ENCODE measurements around the gene UNC119B.
"Not testable (repeated sequence)": the region's sequence is repeated elsewhere in the genome, so short reads cannot be mapped to it uniquely, and the experiment has no call there.

The UNC119B gene

DNA sequence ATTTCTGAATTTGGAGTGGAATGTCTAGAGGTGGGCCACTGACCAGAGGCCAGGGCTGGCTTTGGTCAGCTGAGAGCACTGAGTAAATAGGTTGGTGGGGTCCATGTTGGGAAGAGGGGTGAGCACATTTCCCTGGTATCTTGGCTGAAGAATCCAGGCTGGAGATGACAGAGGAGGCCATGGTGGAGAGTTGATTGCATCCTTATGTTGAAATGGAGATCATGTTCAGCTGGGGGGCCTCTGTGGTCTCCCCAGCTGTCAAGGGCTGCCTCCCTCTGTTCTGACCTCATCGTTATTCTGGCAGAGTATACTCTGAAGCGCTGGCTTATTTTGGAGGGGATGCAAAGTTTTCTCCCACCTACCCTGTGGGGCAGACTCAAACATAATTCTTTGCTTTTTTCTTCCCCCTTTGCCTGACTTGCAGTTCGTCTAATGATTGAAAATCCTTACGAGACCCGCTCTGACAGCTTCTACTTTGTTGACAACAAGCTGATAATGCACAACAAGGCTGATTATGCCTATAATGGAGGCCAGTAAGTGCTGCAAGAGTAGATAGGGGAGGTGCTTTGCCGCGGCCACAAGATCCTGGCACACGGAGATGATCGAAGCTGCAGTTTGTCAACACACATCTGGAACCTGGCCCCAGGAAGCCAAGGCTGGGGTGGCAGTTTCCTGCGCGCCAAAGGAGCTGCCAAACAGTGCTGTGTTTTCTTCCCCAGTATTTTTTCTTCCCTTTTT, 9.4 kb downstream of the UNC119B start:
- no peak for DNase-seq (ENCODE audit: low read depth)

DNA sequence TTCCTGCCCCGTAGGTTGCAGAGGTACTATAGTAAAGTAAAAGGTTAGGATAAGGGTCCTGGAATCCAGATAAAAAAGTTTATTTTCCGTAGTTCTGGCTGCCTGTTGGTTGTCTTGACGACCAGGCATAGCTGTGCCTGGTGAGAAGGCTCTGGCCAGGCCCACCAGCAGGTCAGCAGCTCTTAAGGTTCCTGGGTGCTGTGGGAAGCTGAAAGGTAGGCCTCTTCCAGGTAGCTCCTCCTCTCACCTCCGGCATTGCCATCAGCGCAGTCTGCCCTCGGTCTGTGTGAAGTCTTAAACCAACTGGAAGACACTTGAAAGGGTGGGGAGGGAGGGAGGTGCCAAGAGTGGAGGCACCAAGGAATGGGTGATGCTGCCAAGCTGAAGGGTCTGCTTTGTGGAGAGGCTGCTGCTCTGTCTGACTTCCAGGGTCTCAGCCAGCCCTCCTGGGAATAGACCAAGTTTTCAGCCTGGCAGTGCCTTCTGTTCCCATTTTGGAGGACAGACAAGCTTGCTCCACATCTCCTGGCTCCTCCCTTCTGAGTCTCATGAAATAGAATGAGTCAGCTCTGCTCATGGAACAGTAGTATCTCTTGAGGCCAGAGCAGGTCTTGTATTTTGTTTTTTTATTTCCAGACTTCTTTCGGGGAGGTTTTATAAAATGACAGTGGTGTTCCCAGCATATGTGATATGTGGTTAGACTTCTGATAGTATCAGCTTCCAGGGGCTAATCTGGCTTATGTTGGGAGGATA, 10.2 kb downstream of the UNC119B start:
- DNase-seq (ENCODE audit: low read depth) = no peak

GRCh38 chr12:120720987-120721801, 10.9 kb downstream of the UNC119B start:
- DNase-seq (ENCODE audit: low read depth) = no peak

DNA sequence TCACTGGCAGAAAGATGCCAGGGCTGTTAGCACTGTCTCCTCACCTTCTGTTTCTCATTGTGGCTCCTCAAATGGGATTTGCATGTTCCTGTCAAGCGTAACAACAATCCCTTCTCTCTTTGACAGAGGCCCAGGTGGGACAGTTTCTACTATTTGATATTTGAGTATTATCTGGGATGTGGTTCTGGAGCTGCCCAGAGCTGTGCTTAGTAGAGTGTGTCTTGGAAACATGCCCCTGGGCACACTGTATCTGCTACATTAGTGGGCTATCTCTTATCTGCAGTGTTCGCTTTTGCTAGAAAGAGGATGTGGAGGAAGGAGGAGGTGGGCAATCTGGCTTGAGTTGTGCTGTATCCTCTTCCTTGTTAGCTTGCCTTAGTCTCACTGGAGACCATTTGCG, 11.6 kb downstream of the UNC119B start:
- DNase-seq (ENCODE audit: low read depth) = no peak

DNA sequence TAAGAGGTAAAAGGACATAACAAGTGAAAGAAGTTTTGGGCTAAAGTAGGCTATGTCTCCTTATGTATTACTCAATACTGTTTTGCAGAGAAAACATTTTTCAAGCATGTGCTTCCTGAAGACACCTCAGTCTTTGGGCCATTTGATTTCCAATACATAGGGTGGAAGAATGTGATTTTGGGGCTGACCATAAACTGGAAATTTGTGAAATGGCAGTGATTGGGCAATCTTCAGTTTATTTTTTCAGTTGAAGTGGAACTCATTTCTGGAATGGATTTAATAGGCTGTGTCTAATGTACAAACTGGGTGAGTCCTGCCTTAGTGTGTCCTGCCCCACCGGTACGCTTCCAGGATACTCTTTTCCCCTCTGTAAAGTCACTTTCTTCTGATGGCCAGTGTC, 12.5 kb downstream of the UNC119B start:
- no peak for DNase-seq (ENCODE audit: low read depth)

- DNase-seq (ENCODE audit: low read depth) = no peak
These were observed 14.5 kb downstream of the UNC119B start for GRCh38 chr12:120724720-120725119.

GRCh38 chr12:120725151-120725658, 14.9 kb downstream of the UNC119B start:
- no peak for DNase-seq (ENCODE audit: low read depth)

DNA sequence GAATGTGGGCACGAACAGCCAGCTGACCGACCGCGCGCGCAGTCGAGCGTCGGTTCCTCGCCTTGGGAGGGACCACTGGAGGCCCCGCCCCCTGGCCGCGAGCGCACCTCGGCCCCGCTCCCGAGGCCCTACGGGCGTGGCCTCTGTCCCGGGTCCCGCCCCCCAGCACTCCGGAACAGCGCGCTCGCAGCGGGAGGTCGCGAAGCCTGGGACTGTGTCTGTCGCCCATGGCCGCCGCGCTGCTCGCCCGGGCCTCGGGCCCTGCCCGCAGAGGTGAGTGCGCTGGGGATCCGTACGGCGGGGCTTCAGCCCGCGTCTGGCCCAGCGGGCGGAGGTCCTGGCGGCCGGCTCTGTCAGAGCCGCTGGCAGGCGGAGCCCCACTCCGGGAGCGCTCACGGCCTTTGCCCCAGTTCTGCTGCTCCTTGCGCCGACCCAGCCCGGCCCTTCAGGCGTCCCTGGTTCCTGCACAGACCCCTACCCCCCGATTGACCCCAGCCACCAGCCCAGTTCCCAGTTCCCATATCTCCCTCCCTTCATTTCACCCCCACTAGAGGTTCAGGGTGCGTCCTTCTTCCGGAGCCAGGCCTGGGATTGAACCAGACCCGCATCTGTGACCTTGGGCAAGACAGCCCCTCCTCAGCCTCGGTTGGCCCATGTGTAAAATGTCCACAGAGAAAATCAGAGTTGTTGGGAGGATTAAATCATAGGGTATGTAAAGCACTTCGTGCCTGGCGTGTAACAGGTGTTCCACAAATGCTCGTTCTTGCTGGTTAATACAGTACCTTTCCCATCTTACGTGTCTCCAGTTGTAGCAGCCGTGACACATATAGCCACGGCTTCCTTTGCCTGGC, 15.6 kb downstream of the UNC119B start, which contains the start of gene ACADS:
Gene ACADS (plus strand): TSS at position 168 of the 851 bp plus-strand sequence. CDS start 60 bp downstream, at position 228.
- peak; percentile 79 for DNase-seq (ENCODE audit: low read depth)

- no peak for DNase-seq (ENCODE audit: low read depth)
These were observed 16.2 kb downstream of the UNC119B start for GRCh38 chr12:120726510-120726793.

- no peak for DNase-seq (ENCODE audit: low read depth)
These were observed 16.7 kb downstream of the UNC119B start for GRCh38 chr12:120726961-120727360.

DNA sequence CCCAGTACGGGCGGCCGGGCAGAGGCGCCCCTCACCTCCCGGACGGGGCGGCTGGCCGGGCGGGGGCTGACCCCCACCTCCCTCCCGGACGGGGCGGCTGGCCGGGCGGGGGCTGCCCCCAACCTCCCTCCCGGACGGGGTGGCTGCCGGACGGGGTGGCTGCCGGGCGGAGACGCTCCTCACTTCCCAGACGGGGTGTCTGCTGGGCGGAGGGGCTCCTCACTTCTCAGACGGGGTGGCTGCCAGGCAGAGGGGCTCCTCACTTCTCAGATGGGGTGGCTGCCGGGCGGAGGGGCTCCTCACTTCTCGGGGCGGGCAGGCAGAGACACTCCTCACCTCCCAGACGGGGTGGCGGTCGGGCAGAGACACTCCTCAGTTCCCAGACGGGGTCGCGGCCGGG, 21.9 kb downstream of the UNC119B start:
- DNase-seq (ENCODE audit: low read depth) = not testable (repeated sequence)

DNA sequence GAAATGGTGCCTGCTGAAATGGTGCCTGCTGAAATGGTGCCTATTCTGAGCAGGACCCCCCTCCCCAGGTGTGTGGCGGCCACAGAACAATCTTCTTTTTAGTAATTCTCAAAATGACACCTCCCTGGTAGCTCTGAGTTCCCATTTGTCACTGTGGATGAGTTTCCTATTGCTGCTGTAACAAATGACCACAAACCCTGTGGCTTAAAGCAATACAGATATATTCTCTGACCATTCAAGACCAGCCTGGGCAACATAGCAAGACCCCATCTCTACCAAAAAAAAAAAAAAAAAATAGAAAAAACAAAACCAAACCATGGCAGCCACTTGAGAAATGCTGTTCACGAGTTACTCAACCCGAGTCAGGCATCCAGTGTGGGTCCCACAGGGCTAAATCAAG, 23.3 kb downstream of the UNC119B start:
- no peak for DNase-seq (ENCODE audit: low read depth)

- no peak for DNase-seq (ENCODE audit: low read depth)
These were observed 24.0 kb downstream of the UNC119B start for GRCh38 chr12:120734210-120734609.

DNA sequence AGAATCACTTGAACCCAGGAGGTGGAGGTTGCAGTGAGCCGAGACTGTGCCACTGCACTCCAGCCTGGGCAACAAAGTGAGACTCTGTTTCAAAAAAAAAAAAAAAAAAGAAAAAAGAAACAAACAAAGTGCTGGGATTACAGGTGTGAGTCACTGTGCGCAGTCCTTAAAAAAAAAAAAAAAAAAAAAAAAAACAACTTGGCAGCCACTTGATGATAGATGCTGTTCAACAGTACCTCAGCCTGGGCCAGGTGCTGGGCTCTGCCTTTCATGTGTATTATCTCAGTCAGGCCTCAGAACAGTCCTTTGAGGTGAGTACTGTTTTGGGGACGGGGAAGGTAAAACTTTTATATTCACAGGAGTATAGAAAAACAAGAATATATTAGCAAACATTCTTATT, 24.9 kb downstream of the UNC119B start:
- DNase-seq (ENCODE audit: low read depth) = no peak

GRCh38 chr12:120736404-120737331, 26.4 kb downstream of the UNC119B start:
- no peak for DNase-seq (ENCODE audit: low read depth)

DNA sequence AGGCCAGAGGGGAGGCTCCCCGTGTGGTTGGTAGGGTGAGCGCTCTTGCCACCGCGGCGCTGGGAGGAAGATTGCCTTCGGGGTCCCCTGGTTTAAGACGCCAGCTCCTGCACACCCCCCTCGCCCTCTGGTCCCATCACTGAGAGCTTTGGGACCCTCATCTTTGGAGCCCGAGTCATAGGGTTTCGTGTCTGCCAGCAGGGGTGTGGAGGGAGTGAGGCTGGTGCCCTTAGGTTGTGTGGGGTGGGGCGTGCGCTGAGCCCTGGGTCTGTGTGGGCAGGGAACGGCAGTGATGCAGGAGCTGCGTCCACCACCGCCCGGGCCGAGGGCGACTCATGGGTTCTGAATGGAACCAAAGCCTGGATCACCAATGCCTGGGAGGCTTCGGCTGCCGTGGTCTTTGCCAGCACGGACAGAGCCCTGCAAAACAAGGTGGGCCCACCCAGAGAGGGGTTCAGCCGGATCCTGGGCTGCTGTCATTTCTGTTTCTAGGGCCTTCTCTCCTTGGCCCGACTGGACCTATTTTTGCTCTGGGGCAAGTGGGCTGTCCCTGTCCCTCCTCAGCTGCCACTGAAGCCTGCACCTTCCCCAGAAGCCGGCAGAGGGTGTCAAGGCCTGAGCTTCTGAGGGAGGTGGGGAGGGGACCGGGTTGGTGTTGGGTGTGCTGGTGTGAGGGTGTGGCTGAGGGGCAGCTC, 27.4 kb downstream of the UNC119B start:
- no peak for DNase-seq (ENCODE audit: low read depth)

DNA sequence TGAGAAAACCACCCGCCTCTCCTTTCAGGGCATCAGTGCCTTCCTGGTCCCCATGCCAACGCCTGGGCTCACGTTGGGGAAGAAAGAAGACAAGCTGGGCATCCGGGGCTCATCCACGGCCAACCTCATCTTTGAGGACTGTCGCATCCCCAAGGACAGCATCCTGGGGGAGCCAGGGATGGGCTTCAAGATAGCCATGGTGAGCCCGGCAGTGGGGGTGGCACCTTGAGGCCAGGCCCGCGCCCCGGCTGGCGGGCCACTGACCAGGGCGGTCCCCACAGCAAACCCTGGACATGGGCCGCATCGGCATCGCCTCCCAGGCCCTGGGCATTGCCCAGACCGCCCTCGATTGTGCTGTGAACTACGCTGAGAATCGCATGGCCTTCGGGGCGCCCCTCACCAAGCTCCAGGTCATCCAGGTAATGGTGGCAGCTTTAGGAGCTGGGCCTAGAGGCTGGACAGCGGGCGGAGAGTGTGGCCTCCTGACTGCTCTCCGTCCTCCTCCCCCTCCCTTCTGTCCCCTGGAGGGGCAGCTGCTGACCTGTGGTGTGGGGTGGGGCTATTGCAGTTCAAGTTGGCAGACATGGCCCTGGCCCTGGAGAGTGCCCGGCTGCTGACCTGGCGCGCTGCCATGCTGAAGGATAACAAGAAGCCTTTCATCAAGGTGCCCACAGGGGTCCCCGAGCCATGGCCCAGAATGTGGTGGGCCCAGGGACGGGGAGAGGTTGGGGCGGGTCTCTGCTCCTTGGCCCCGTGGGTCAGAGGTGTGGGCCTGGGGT, 28.2 kb downstream of the UNC119B start:
- no peak for DNase-seq (ENCODE audit: low read depth)

- no peak for DNase-seq (ENCODE audit: low read depth)
These were observed 28.9 kb downstream of the UNC119B start for GRCh38 chr12:120739031-120739762.

Data from T-helper 22 cell (primary cell).